Liver (tissue), 9 donors: ENCODE measurements around the gene PTPRN2. TPM values are rescaled to one million over a fixed set of nuclear protein-coding genes. Genes with fewer than 3 reads are reported as not detected.

Experiments used
- DNase-seq: peaks from one replicate; pipeline ENCODE4 v3.0.0-alpha.2; 2017; ENCODE audit warnings: low spot score
- H3K27ac ChIP-seq, 2 donors: one replicate each; pipeline ENCODE4 v1.7.0; 2013; ENCODE audit warnings: inconsistent platforms in 2 of 2, low read length in 2 of 2, control low read depth in 1 of 2, low read depth in 1 of 2, mild to moderate bottlenecking in 1 of 2
- H3K27me3 ChIP-seq, 4 donors: one replicate each; pipeline versions ENCODE4 v1.6.1 to v1.7.0; 2013; ENCODE audit warnings: low read length in 3 of 4, inconsistent platforms in 1 of 4, mild to moderate bottlenecking in 1 of 4, moderate library complexity in 1 of 4; ENCODE audit not compliant: control insufficient read depth in 4 of 4, insufficient read depth in 4 of 4
- H3K36me3 ChIP-seq, 4 donors: one replicate each; pipeline versions ENCODE4 v1.6.1 to v1.7.0; 2013; ENCODE audit warnings: low read length in 3 of 4, mild to moderate bottlenecking in 3 of 4, low read depth in 1 of 4, moderate library complexity in 1 of 4; ENCODE audit not compliant: control insufficient read depth in 4 of 4, insufficient read depth in 3 of 4
- H3K4me1 ChIP-seq, 4 donors: one replicate each; pipeline versions ENCODE4 v1.6.1 to v1.7.0; 2013; ENCODE audit warnings: low read length in 3 of 4, mild to moderate bottlenecking in 3 of 4, moderate library complexity in 1 of 4; ENCODE audit not compliant: control insufficient read depth in 4 of 4, insufficient read depth in 4 of 4
- H3K4me3 ChIP-seq, 3 donors: one replicate each; pipeline versions ENCODE4 v1.6.1 to v1.7.0; 2013; ENCODE audit warnings: low read length in 3 of 3, control low read depth in 1 of 3, low read depth in 1 of 3, mild to moderate bottlenecking in 1 of 3
- H3K9ac ChIP-seq, 2 donors: one replicate each; pipeline ENCODE4 v1.7.0; 2013; ENCODE audit warnings: low read length in 2 of 2, mild to moderate bottlenecking in 2 of 2, moderate library complexity in 2 of 2, control low read depth in 1 of 2, low read depth in 1 of 2
- H3K9me3 ChIP-seq, 4 donors: one replicate each; pipeline versions ENCODE4 v1.6.1 to v1.7.0; 2013; ENCODE audit warnings: low read length in 3 of 4; ENCODE audit not compliant: control insufficient read depth in 4 of 4
- ATF3 ChIP-seq: IDR thresholded peaks from 2 replicates; pipeline ENCODE4 v1.6.1; 2016; ENCODE audit warnings: antibody characterized with exemption
- CTCF ChIP-seq: fragments of 150-350 bp; IDR thresholded peaks from 2 replicates; pipeline ENCODE4 v1.5.1; 2017; ENCODE audit warnings: improper control_type of control experiment, low read depth, low read length; ENCODE audit not compliant: missing input control
- EGR1 ChIP-seq, 2 donors: IDR thresholded peaks; 2 replicates each; pipeline ENCODE4 v1.6.1; 2016 to 2018; ENCODE audit warnings: antibody characterized with exemption in 2 of 2, low read depth in 2 of 2
- FOXA1 ChIP-seq: IDR thresholded peaks from 2 replicates; pipeline ENCODE4 v1.6.1; 2016; ENCODE audit warnings: antibody characterized with exemption
- FOXA2 ChIP-seq: IDR thresholded peaks from 2 replicates; pipeline ENCODE4 v1.6.1; 2016; ENCODE audit warnings: antibody characterized with exemption
- GABPA ChIP-seq, 2 donors: IDR thresholded peaks in 1 of 2; conservative IDR thresholded peaks in 1 of 2; 2 replicates each; pipeline ENCODE4 v1.6.1; 2016; ENCODE audit warnings: antibody characterized with exemption in 2 of 2, mild to moderate bottlenecking in 1 of 2, moderate library complexity in 1 of 2
- HNF4A ChIP-seq, 2 donors: conservative IDR thresholded peaks; 2 replicates each; pipeline ENCODE4 v1.6.1; 2016; ENCODE audit warnings: antibody characterized with exemption in 2 of 2, mild to moderate bottlenecking in 2 of 2
- HNF4G ChIP-seq: IDR thresholded peaks from 2 replicates; pipeline ENCODE4 v1.6.1; 2016; ENCODE audit warnings: antibody characterized with exemption
- JUND ChIP-seq, 2 donors: IDR thresholded peaks; 2 replicates each; pipeline ENCODE4 v1.6.1; 2016; ENCODE audit warnings: antibody characterized with exemption in 2 of 2
- MAX ChIP-seq: IDR thresholded peaks from 2 replicates; pipeline ENCODE4 v1.6.1; 2016; ENCODE audit warnings: antibody characterized with exemption
- NR2F2 ChIP-seq: IDR thresholded peaks from 2 replicates; pipeline ENCODE4 v1.6.1; 2016; ENCODE audit warnings: antibody characterized with exemption
- RAD21 ChIP-seq, 2 donors: IDR thresholded peaks; 2 replicates each; pipeline ENCODE4 v1.6.1; 2016; ENCODE audit warnings: antibody characterized with exemption in 2 of 2, mild to moderate bottlenecking in 2 of 2
- REST ChIP-seq: IDR thresholded peaks from 2 replicates; pipeline ENCODE4 v1.6.1; 2016; ENCODE audit warnings: antibody characterized with exemption, mild to moderate bottlenecking
- RXRA ChIP-seq, 2 donors: IDR thresholded peaks; 2 replicates each; pipeline ENCODE4 v1.6.1; 2017 to 2018; ENCODE audit warnings: antibody characterized with exemption in 2 of 2, mild to moderate bottlenecking in 1 of 2
- TAF1 ChIP-seq: conservative IDR thresholded peaks from 2 replicates; pipeline ENCODE4 v1.6.1; 2016; ENCODE audit warnings: antibody characterized with exemption, mild to moderate bottlenecking
- YY1 ChIP-seq: IDR thresholded peaks from 2 replicates; pipeline ENCODE4 v1.6.1; 2016; ENCODE audit warnings: antibody characterized with exemption, mild to moderate bottlenecking
- ZBTB33 ChIP-seq: IDR thresholded peaks from 2 replicates; pipeline ENCODE4 v1.6.1; 2016; ENCODE audit warnings: antibody characterized with exemption
- WGBS: extraction: QIAGEN DNeasy Blood & Tissue Kit; methylation state at CpG from one replicate; pipeline ENCODE4 v1.1.7; 2013; 5-methylcytosine and 5-hydroxymethylcytosine counted together
- polyA plus RNA-seq, 2 donors: library from polyadenylated mRNA; stranded (reverse) in 1 of 2; unstranded in 1 of 2; fragments of 200-250 nt in 1 of 2; fragments of >200 nt in 1 of 2; fragmentation: Nextera tagmentation in 1 of 2; extraction: Ambion mirVana in 1 of 2; gene quantifications; one replicate each; pipeline versions ENCODE4 v1.2.1 to v1.2.3, GENCODE V29; 2013 to 2015
- total RNA-seq, 2 donors: library from RNA; depleted of rRNA; stranded (reverse); fragments of >200 nt; gene quantifications; one replicate each; pipeline ENCODE4 v1.2.3, GENCODE V29; 2014
- donor health status: healthy.
- donor health status: healthy.
- donor health status: healthy.
- donor health status: healthy.
- donor health status: healthy.

Gene PTPRN2
- total and polyA plus RNA-seq, 4 donors, result 0.75 to 1.9 (median 1.1) TPM

GRCh38 chr7:157540020-157540419, 1047.6 kb downstream of the PTPRN2 start:
- Histone ChIP-seq H3K27me3 (peaks cover 0 to 4% (median 0%) of the 10 kb centered on the region in 4 donors), H3K27ac (no peak overlapping the region), H3K4me3 (no peak overlapping the region), H3K9ac (no peak overlapping the region), H3K9me3 (no peaks in the 10 kb centered on the region), H3K36me3 (no peaks in the 10 kb centered on the region), H3K4me1 (no peaks in the 10 kb centered on the region)
- DNase-seq, result no peak
- TF ChIP-seq TAF1 (no peak), EGR1 (IDR thresholded peaks at IDR 0.05; ENCODE audit: low read depth in 2 of 2) (no peak), CTCF (no peak), MAX (no peak), REST (no peak), RXRA (IDR thresholded peaks at IDR 0.05) (no peak), HNF4A (conservative IDR thresholded peaks at IDR 0.05) (no peak), RAD21 (IDR thresholded peaks at IDR 0.05) (no peak), FOXA1 (no peak), JUND (IDR thresholded peaks at IDR 0.05) (no peak), GABPA (IDR thresholded peaks at IDR 0.05 in 1 of 2, conservative IDR thresholded peaks at IDR 0.05 in 1 of 2) (no peak), FOXA2 (no peak), HNF4G (no peak), NR2F2 (no peak), YY1 (no peak)
- WGBS, result 94% methylated on average over 18 of the region's 18 CpGs

- WGBS, result 94% methylated on average over 19 of the region's 19 CpGs
- H3K4me3 ChIP-seq, result no peak overlapping the region
- no peaks in the 10 kb centered on the region for H3K4me1 ChIP-seq
- H3K9ac ChIP-seq, result no peak overlapping the region
- TF ChIP-seq ATF3 (no peak), JUND (IDR thresholded peaks at IDR 0.05) (no peak), YY1 (no peak), REST (no peak), RAD21 (IDR thresholded peaks at IDR 0.05) (no peak), RXRA (IDR thresholded peaks at IDR 0.05) (no peak), FOXA2 (no peak), CTCF (no peak), HNF4A (conservative IDR thresholded peaks at IDR 0.05) (no peak), EGR1 (IDR thresholded peaks at IDR 0.05; ENCODE audit: low read depth in 2 of 2) (no peak), MAX (no peak), HNF4G (no peak), GABPA (IDR thresholded peaks at IDR 0.05 in 1 of 2, conservative IDR thresholded peaks at IDR 0.05 in 1 of 2) (no peak), ZBTB33 (no peak)
- no peak overlapping the region for H3K27ac ChIP-seq
- no peak for DNase-seq
- peaks cover 0 to 4% (median 0%) of the 10 kb centered on the region in 4 donors for H3K27me3 ChIP-seq
- no peaks in the 10 kb centered on the region for H3K9me3 ChIP-seq
- H3K36me3 ChIP-seq, result no peaks in the 10 kb centered on the region
These were observed 1048.1 kb downstream of the PTPRN2 start for GRCh38 chr7:157539521-157539920.
